H1 (cell line): ENCODE measurements around the gene TNIK. TPM values are rescaled to one million over a fixed set of nuclear protein-coding genes. Genes with fewer than 3 reads are reported as not detected.

Experiments
- CTCF ChIA-PET: fragments of 300-600 bp; sonication (Branson Sonifier 250); formaldehyde crosslinking; loops from one replicate; lab custom pipeline; 2021; ENCODE audit not compliant: partially characterized antibody; lab: Charles Lee
- POLR2A ChIA-PET: fragments of 300-600 bp; sonication (Branson Sonifier 250); formaldehyde crosslinking; loops from one replicate; lab custom pipeline; 2021; ENCODE audit warnings: inconsistent platforms; ENCODE audit not compliant: partially characterized antibody; lab: Charles Lee
- DNase-seq, 2 experiments: peaks; one replicate each; pipeline versions ENCODE4 v3.0.0 to v3.0.0-alpha.2; 2010 to 2022; ENCODE audit warnings: low spot score in 2 of 2, low read depth in 1 of 2, mixed read lengths in 1 of 2
- FAIRE-seq: peaks from 2 replicates; lab custom pipeline; 2011; peaks lifted over from hg19 to GRCh38; lab: Jason Lieb, UNC
- H2AFZ ChIP-seq: 2 replicates; pipeline ENCODE4 v1.8.1; 2012; ENCODE audit warnings: low read length, inconsistent platforms
- H2AK5ac ChIP-seq: 2 replicates; pipeline ENCODE4 v1.6.1; 2013; ENCODE audit warnings: low read depth, low read length
- H2BK120ac ChIP-seq: replicated peaks from 2 replicates; pipeline ENCODE3; 2013; ENCODE audit warnings: low read depth, low read length, inconsistent platforms
- H2BK12ac ChIP-seq: 2 replicates; pipeline ENCODE4 v1.6.1; 2013; ENCODE audit warnings: low read depth, low read length
- H2BK15ac ChIP-seq: 2 replicates; pipeline ENCODE4 v1.6.1; 2013; ENCODE audit warnings: low read length
- H2BK20ac ChIP-seq: 2 replicates; pipeline ENCODE4 v1.6.1; 2013; ENCODE audit warnings: low read length
- H2BK5ac ChIP-seq: 2 replicates; pipeline ENCODE4 v1.6.1; 2013; ENCODE audit warnings: low read depth, low read length
- H3K14ac ChIP-seq: 2 replicates; pipeline ENCODE4 v1.6.1; 2013; ENCODE audit warnings: inconsistent platforms; ENCODE audit not compliant: insufficient read length
- H3K18ac ChIP-seq: 2 replicates; pipeline ENCODE4 v1.6.1; 2013; ENCODE audit warnings: low read length; ENCODE audit errors: extremely low read depth
- H3K23ac ChIP-seq: 2 replicates; pipeline ENCODE4 v1.6.1; 2013; ENCODE audit warnings: inconsistent platforms; ENCODE audit not compliant: insufficient read length
- H3K23me2 ChIP-seq: 2 replicates; pipeline ENCODE4 v1.6.1; 2013; ENCODE audit warnings: low read depth, low read length
- H3K27ac ChIP-seq: 2 replicates; pipeline ENCODE4 v1.6.1; 2011; ENCODE audit warnings: low read depth, low read length, inconsistent platforms
- H3K27me3 ChIP-seq, 4 experiments: replicated peaks in 1 of 4; 1 replicate in 1 of 4; 2 replicates in 3 of 4; pipeline versions ENCODE4 v1.6.1 to v1.8.1; 2011 to 2013; ENCODE audit warnings: low read length in 3 of 4, mild to moderate bottlenecking in 3 of 4, inconsistent platforms in 2 of 4, mixed read lengths in 2 of 4, moderate library complexity in 1 of 4; ENCODE audit not compliant: control insufficient read depth in 3 of 4, insufficient read depth in 3 of 4; ENCODE audit errors: extremely low read depth in 1 of 4
- H3K36me3 ChIP-seq, 4 experiments: 2 replicates each; pipeline versions ENCODE4 v1.6.1 to v1.8.1; 2011 to 2013; ENCODE audit warnings: mild to moderate bottlenecking in 4 of 4, low read length in 3 of 4, moderate library complexity in 2 of 4, control low read depth in 1 of 4, inconsistent platforms in 1 of 4; ENCODE audit not compliant: insufficient read depth in 4 of 4, control insufficient read depth in 2 of 4
- H3K4ac ChIP-seq: replicated peaks from 2 replicates; pipeline ENCODE3; 2013; ENCODE audit warnings: low read length, low read depth, mixed read lengths, inconsistent platforms; ENCODE audit not compliant: insufficient read length
- H3K4me1 ChIP-seq, 4 experiments: replicated peaks in 1 of 4; 1 replicate in 1 of 4; 2 replicates in 3 of 4; pipeline versions ENCODE4 v1.6.1 to v1.8.1; 2011 to 2013; ENCODE audit warnings: low read length in 3 of 4, inconsistent platforms in 2 of 4, mixed read lengths in 1 of 4; ENCODE audit not compliant: insufficient read depth in 4 of 4, control insufficient read depth in 3 of 4
- H3K4me2 ChIP-seq, 2 experiments: 2 replicates each; pipeline versions ENCODE4 v1.6.1 to v1.8.1; 2011 to 2013; ENCODE audit warnings: low read depth in 2 of 2, low read length in 2 of 2, control low read depth in 1 of 2, inconsistent platforms in 1 of 2, mild to moderate bottlenecking in 1 of 2; ENCODE audit not compliant: insufficient read depth in 1 of 2
- H3K4me3 ChIP-seq, 4 experiments: fragments of 200-600, 300-600 bp in 1 of 4; sonication (generic), shearing (Covaris generic), sonication (Bioruptor Twin) in 1 of 4; 2 replicates each; pipeline versions ENCODE4 v1.5.1 to v1.8.1; 2011 to 2016; ENCODE audit warnings: low read length in 4 of 4, low read depth in 3 of 4, control low read depth in 2 of 4, inconsistent platforms in 2 of 4, mild to moderate bottlenecking in 2 of 4, mixed read lengths in 1 of 4, moderate library complexity in 1 of 4; ENCODE audit not compliant: insufficient read depth in 2 of 4; ENCODE audit errors: extremely low read depth in 1 of 4
- H3K56ac ChIP-seq: replicated peaks from 2 replicates; pipeline ENCODE3; 2013; ENCODE audit warnings: low read depth, mild to moderate bottlenecking, mixed read lengths, low read length, inconsistent platforms; ENCODE audit not compliant: insufficient read length
- H3K79me1 ChIP-seq: 2 replicates; pipeline ENCODE4 v1.6.1; 2013; ENCODE audit warnings: low read depth, low read length, control low read depth
- H3K79me2 ChIP-seq, 2 experiments: 2 replicates each; pipeline versions ENCODE4 v1.6.1 to v1.8.1; 2012 to 2013; ENCODE audit warnings: low read length in 2 of 2, mild to moderate bottlenecking in 2 of 2, inconsistent platforms in 1 of 2; ENCODE audit not compliant: insufficient read depth in 2 of 2, control insufficient read depth in 1 of 2
- H3K9ac ChIP-seq, 4 experiments: replicated peaks in 1 of 4; 1 replicate in 1 of 4; 2 replicates in 3 of 4; pipeline versions ENCODE4 v1.6.1 to v1.8.1; 2011 to 2013; ENCODE audit warnings: low read depth in 3 of 4, low read length in 3 of 4, control low read depth in 2 of 4, mild to moderate bottlenecking in 2 of 4, moderate library complexity in 2 of 4, inconsistent platforms in 1 of 4; ENCODE audit errors: extremely low read depth in 1 of 4
- H3K9me3 ChIP-seq, 2 experiments: 2 replicates each; pipeline versions ENCODE4 v1.6.1 to v1.8.1; 2012 to 2013; ENCODE audit warnings: mild to moderate bottlenecking in 2 of 2, moderate library complexity in 2 of 2, control low read depth in 1 of 2, inconsistent platforms in 1 of 2, low read depth in 1 of 2, low read length in 1 of 2, mixed read lengths in 1 of 2; ENCODE audit not compliant: insufficient read depth in 2 of 2
- H4K20me1 ChIP-seq, 2 experiments: replicated peaks in 1 of 2; 2 replicates each; pipeline versions ENCODE3 to v1.8.1; 2011 to 2013; ENCODE audit warnings: inconsistent platforms in 2 of 2, low read length in 2 of 2, mild to moderate bottlenecking in 1 of 2; ENCODE audit not compliant: insufficient read depth in 2 of 2, control insufficient read depth in 1 of 2
- H4K5ac ChIP-seq: 2 replicates; pipeline ENCODE4 v1.6.1; 2013; ENCODE audit warnings: low read length, low read depth, mixed read lengths, inconsistent platforms; ENCODE audit not compliant: insufficient read length
- H4K8ac ChIP-seq: 2 replicates; pipeline ENCODE4 v1.8.0; 2013; ENCODE audit warnings: mild to moderate bottlenecking, moderate library complexity, low read length, inconsistent platforms; ENCODE audit not compliant: insufficient read depth; ENCODE audit errors: extremely low read depth
- H4K91ac ChIP-seq: replicated peaks from 2 replicates; pipeline ENCODE3; 2013; ENCODE audit warnings: low read length, mixed read lengths, inconsistent platforms; ENCODE audit not compliant: insufficient read length
- ATF2 ChIP-seq: IDR thresholded peaks from 2 replicates; pipeline ENCODE4 v1.6.1; 2012; ENCODE audit warnings: low read length, inconsistent platforms
- CREB1 ChIP-seq: IDR thresholded peaks from 2 replicates; pipeline ENCODE4 v1.6.1; 2012; ENCODE audit warnings: inconsistent platforms
- EZH2 ChIP-seq: fragments of 200-600 bp; sonication (generic); IDR thresholded peaks from 2 replicates; pipeline ENCODE4 v1.7.1; 2012; ENCODE audit warnings: low read depth, mild to moderate bottlenecking, moderate library complexity, low read length, inconsistent platforms; ENCODE audit not compliant: severe bottlenecking
- JUN ChIP-seq: IDR thresholded peaks from 2 replicates; pipeline ENCODE4 v1.6.1; 2011; ENCODE audit warnings: low read depth, mild to moderate bottlenecking, improper control_type of control experiment, low read length
- POLR2AphosphoS5 ChIP-seq: IDR thresholded peaks from 2 replicates; pipeline ENCODE4 v1.6.1; 2011; ENCODE audit warnings: low read depth, low read length
- SIX5 ChIP-seq: IDR thresholded peaks from 2 replicates; pipeline ENCODE4 v1.6.1; 2011; ENCODE audit warnings: mild to moderate bottlenecking, low read depth, low read length
- polyA plus RNA-seq, 7 experiments: library from polyadenylated mRNA; depleted of rRNA in 3 of 7; stranded (reverse) in 5 of 7; unstranded in 2 of 7; fragments of >200 nt in 5 of 7; fragments of 200-250 nt in 2 of 7; gene quantifications; 1 replicate in 5 of 7; 2 replicates in 1 of 7; 4 replicates in 1 of 7; pipeline versions ENCODE4 v1.2.1 to v1.2.3, GENCODE V29; 2011 to 2013; ENCODE audit warnings: missing spikeins in 2 of 7, mixed read lengths in 2 of 7
- total RNA-seq: library from RNA; stranded (reverse); fragmentation: NEBNext Ultra II Directional; extraction: Animal tissue kit (Norgen Biotek cat#: 25700); gene quantifications from 2 replicates; pipeline ENCODE4 v1.2.1, GENCODE V29; 2021

The TNIK gene
- total and polyA plus RNA-seq, 2 of the 8 experiments (the other 6 are each of a cell fraction or from before 2014, with no cell fraction given), result 7.4 to 42.0 TPM

- DNase-seq (no peak), FAIRE-seq (no peak)
- no peaks in the 10 kb centered on the region for H3K23me2 ChIP-seq
- no peak overlapping the region for H3K4me3 ChIP-seq
- H4K91ac ChIP-seq, result no peak overlapping the region
- no peak overlapping the region for H2AFZ ChIP-seq
- H3K14ac ChIP-seq, result no peak overlapping the region
- no peaks in the 10 kb centered on the region for H3K79me2 ChIP-seq
- H2BK12ac ChIP-seq, result no peak overlapping the region
- no peak overlapping the region for H3K56ac ChIP-seq
- H2BK15ac ChIP-seq, result no peak overlapping the region
- no peak overlapping the region for H3K4ac ChIP-seq
- peaks cover 0 to 1% (median 0%) of the 10 kb centered on the region in 4 experiments; a peak in 1 of 7 replicates for H3K27me3 ChIP-seq
- ChIA-PET CTCF (interaction anchor here (1.0 kb wide), 1 partner anchor 14 kb away, joined by 3 read pairs; no protein-coding TSS in a partner anchor), POLR2A (no interaction called here)
- peaks cover 0 to 7% (median 0%) of the 10 kb centered on the region in 4 experiments; a peak in 3 of 8 replicates for H3K36me3 ChIP-seq
- no peak overlapping the region for H2BK5ac ChIP-seq
- H2BK120ac ChIP-seq, result no peak overlapping the region
- H3K9ac ChIP-seq, result no peak overlapping the region
- no peak overlapping the region for H2BK20ac ChIP-seq
- H3K4me1 ChIP-seq, result peaks cover 0 to 2% (median 0%) of the 10 kb centered on the region in 4 experiments; a peak in 2 of 7 replicates
- H3K9me3 ChIP-seq, result no peaks in the 10 kb centered on the region
- H3K23ac ChIP-seq, result no peak overlapping the region
- H3K4me2 ChIP-seq, result no peak overlapping the region
- no peaks in the 10 kb centered on the region for H3K79me1 ChIP-seq
- H2AK5ac ChIP-seq, result no peak overlapping the region
- no peak overlapping the region for H4K5ac ChIP-seq
- no peak overlapping the region for H3K18ac ChIP-seq
- no peak overlapping the region for H3K27ac ChIP-seq
- H4K8ac ChIP-seq, result no peak overlapping the region
- TF ChIP-seq CREB1, result no peak
- TF ChIP-seq SIX5, result no peak
- TF ChIP-seq ATF2, result no peak
- TF ChIP-seq POLR2AphosphoS5, result no peak
- no peak for TF ChIP-seq EZH2
- TF ChIP-seq JUN, result no peak
- no peaks in the 10 kb centered on the region for H4K20me1 ChIP-seq
Measured at GRCh38 chr3:171093462-171093861, 366.7 kb downstream of the TNIK start.
